Caco-2 (cell line): Measurements from ENCODE around the gene NOTCH1. TPM values are rescaled to one million over a fixed set of nuclear protein-coding genes. Genes with fewer than 3 reads are reported as not detected.

Experiments
- BruUV-seq: library from RNA; stranded (reverse); fragments of 400-500 nt; replicated peaks from 2 replicates; lab custom pipeline; 2021; lab: Mats Ljungman, UMichigan
- CTCF ChIA-PET: fragments of 300-600 bp; sonication (Branson Sonifier 250); formaldehyde crosslinking; loops from one replicate; lab custom pipeline; 2022; ENCODE audit warnings: antibody characterized with exemption; lab: Charles Lee
- POLR2A ChIA-PET: fragments of 300-600 bp; sonication (Branson Sonifier 250); formaldehyde crosslinking; loops from one replicate; lab custom pipeline; 2022; ENCODE audit warnings: antibody characterized with exemption; lab: Charles Lee
- DNase-seq, 2 experiments: peaks; one replicate each; pipeline versions ENCODE4 v3.0.0 to v3.0.0-alpha.2; 2020 to 2022
- H3K27me3 ChIP-seq: replicated peaks from 2 replicates; pipeline ENCODE4 v1.6.0; 2011; ENCODE audit warnings: low read length; ENCODE audit not compliant: control insufficient read depth, insufficient read depth
- H3K36me3 ChIP-seq: 2 replicates; pipeline ENCODE4 v1.5.1; 2011; ENCODE audit warnings: low read length; ENCODE audit not compliant: control insufficient read depth, insufficient read depth
- H3K4me1 ChIP-seq: fragments of 250-450 bp; sonication (Bioruptor Pico); 2 replicates; pipeline ENCODE4 v1.5.1; 2020; ENCODE audit warnings: mild to moderate bottlenecking
- H3K4me3 ChIP-seq: 2 replicates; pipeline ENCODE4 v1.5.1; 2011; ENCODE audit warnings: low read depth, mild to moderate bottlenecking, control low read depth, low read length
- H3K9me3 ChIP-seq: fragments of 250-450 bp; sonication (Bioruptor Pico); 2 replicates; pipeline ENCODE4 v1.5.1; 2020; ENCODE audit warnings: mild to moderate bottlenecking, moderate library complexity
- H3K27ac Mint-ChIP-seq: one replicate; pipeline ENCODE4 v1.8.0; 2022; ENCODE audit warnings: mixed read lengths; ENCODE audit not compliant: unreplicated experiment
- H3K27me3 Mint-ChIP-seq: one replicate; pipeline ENCODE4 v1.8.0; 2022; ENCODE audit warnings: mixed read lengths; ENCODE audit not compliant: insufficient read depth, unreplicated experiment
- H3K36me3 Mint-ChIP-seq: one replicate; pipeline ENCODE4 v1.8.0; 2022; ENCODE audit warnings: mild to moderate bottlenecking, mixed read lengths; ENCODE audit not compliant: insufficient read depth, unreplicated experiment
- H3K4me1 Mint-ChIP-seq: one replicate; pipeline ENCODE4 v1.8.0; 2022; ENCODE audit warnings: low read depth, mixed read lengths; ENCODE audit not compliant: unreplicated experiment
- H3K4me3 Mint-ChIP-seq: one replicate; pipeline ENCODE4 v1.8.0; 2022; ENCODE audit warnings: mild to moderate bottlenecking, moderate library complexity, mixed read lengths; ENCODE audit not compliant: unreplicated experiment
- H3K9me3 Mint-ChIP-seq: one replicate; pipeline ENCODE4 v1.8.0; 2022; ENCODE audit warnings: mixed read lengths; ENCODE audit not compliant: unreplicated experiment
- CTCF ChIP-seq, 2 experiments: fragments of 200-600 bp in 1 of 2; IDR thresholded peaks; 1 replicate in 1 of 2; 2 replicates in 1 of 2; pipeline versions ENCODE4 v1.5.1 to v1.8.0; 2011 to 2022; ENCODE audit warnings: antibody characterized with exemption in 1 of 2, control low read depth in 1 of 2, inconsistent platforms in 1 of 2, low read depth in 1 of 2, low read length in 1 of 2, mild to moderate bottlenecking in 1 of 2, moderate library complexity in 1 of 2; ENCODE audit not compliant: insufficient read depth in 1 of 2, severe bottlenecking in 1 of 2, unreplicated experiment in 1 of 2
- intact Hi-C: fragments of 100-400 bp; cut with micrococcal nuclease; formaldehyde crosslinking; loops from one replicate; pipeline ENCODE4 v1.10.0; 2022; ENCODE audit not compliant: unreplicated experiment
- total RNA-seq: library from RNA; stranded (reverse); gene quantifications from 2 replicates; pipeline ENCODE4 v1.2.3, GENCODE V29; 2022

The NOTCH1 gene
- total RNA-seq, 1 experiment from 2014 or later: 6.3 TPM

GRCh38 chr9:136462664-136463063 lies 83.2 kb downstream of the NOTCH1 start:
- peaks cover 94% of the 10 kb centered on the region for H3K36me3 Mint-ChIP-seq
- CTCF ChIA-PET: no interaction called here
- H3K27ac Mint-ChIP-seq: no peak overlapping the region
- no peak for DNase-seq
- no peak for TF ChIP-seq CTCF (IDR thresholded peaks at IDR 0.05; ENCODE audit: insufficient read depth in 1 of 2, low read depth in 1 of 2, low read length in 1 of 2, severe bottlenecking in 1 of 2, unreplicated experiment in 1 of 2)
- Histone ChIP-seq H3K4me3 (no peak overlapping the region), H3K9me3 (no peaks in the 10 kb centered on the region), H3K4me1 (no peaks in the 10 kb centered on the region), H3K36me3 (peaks cover 8% of the 10 kb centered on the region), H3K27me3 (no peaks in the 10 kb centered on the region)
- POLR2A ChIA-PET: no interaction called here
- intact Hi-C loops: no loop called here
- no peak overlapping the region for H3K4me3 Mint-ChIP-seq
- no peaks in the 10 kb centered on the region for H3K9me3 Mint-ChIP-seq
- H3K4me1 Mint-ChIP-seq: no peaks in the 10 kb centered on the region
- BruUV-seq: no TSS peak
- H3K27me3 Mint-ChIP-seq: no peaks in the 10 kb centered on the region

- Mint-ChIP-seq H3K27ac (no peak overlapping the region), H3K4me1 (no peaks in the 10 kb centered on the region), H3K27me3 (no peaks in the 10 kb centered on the region), H3K36me3 (peaks cover 94% of the 10 kb centered on the region), H3K4me3 (no peak overlapping the region), H3K9me3 (no peaks in the 10 kb centered on the region)
- Histone ChIP-seq H3K9me3 (no peaks in the 10 kb centered on the region), H3K27me3 (no peaks in the 10 kb centered on the region), H3K36me3 (peaks cover 6% of the 10 kb centered on the region), H3K4me3 (no peak overlapping the region), H3K4me1 (no peaks in the 10 kb centered on the region)
- DNase-seq: no peak
- intact Hi-C loops: no loop called here
- BruUV-seq: no TSS peak
- POLR2A ChIA-PET: no interaction called here
- CTCF ChIA-PET: no interaction called here
- no peak for TF ChIP-seq CTCF (IDR thresholded peaks at IDR 0.05; ENCODE audit: insufficient read depth in 1 of 2, low read depth in 1 of 2, low read length in 1 of 2, severe bottlenecking in 1 of 2, unreplicated experiment in 1 of 2)
Observed at GRCh38 chr9:136460772-136461325, 85.0 kb downstream of the NOTCH1 start.

GRCh38 chr9:136459425-136459824 lies 86.4 kb downstream of the NOTCH1 start:
- Histone ChIP-seq H3K9me3 (no peaks in the 10 kb centered on the region), H3K36me3 (peaks cover 3% of the 10 kb centered on the region), H3K4me3 (no peak overlapping the region), H3K27me3 (no peaks in the 10 kb centered on the region), H3K4me1 (no peaks in the 10 kb centered on the region)
- H3K4me3 Mint-ChIP-seq: no peak overlapping the region
- no TSS peak for BruUV-seq
- ChIA-PET CTCF (no interaction called here), POLR2A (no interaction called here)
- H3K27ac Mint-ChIP-seq: no peak overlapping the region
- no peaks in the 10 kb centered on the region for H3K9me3 Mint-ChIP-seq
- no peaks in the 10 kb centered on the region for H3K27me3 Mint-ChIP-seq
- intact Hi-C loops: no loop called here
- TF ChIP-seq CTCF (IDR thresholded peaks at IDR 0.05; ENCODE audit: insufficient read depth in 1 of 2, low read depth in 1 of 2, low read length in 1 of 2, severe bottlenecking in 1 of 2, unreplicated experiment in 1 of 2): no peak
- H3K4me1 Mint-ChIP-seq: no peaks in the 10 kb centered on the region
- peaks cover 93% of the 10 kb centered on the region for H3K36me3 Mint-ChIP-seq
- no peak for DNase-seq
